ENCODE data around the gene TBX15. TPM values are rescaled to one million over a fixed set of nuclear protein-coding genes. Genes with fewer than 3 reads are reported as not detected.

Gene TBX15
- total RNA-seq, 4 donors from 2014 or later: 0.45 to 1.6 (median 0.56) TPM

DNA sequence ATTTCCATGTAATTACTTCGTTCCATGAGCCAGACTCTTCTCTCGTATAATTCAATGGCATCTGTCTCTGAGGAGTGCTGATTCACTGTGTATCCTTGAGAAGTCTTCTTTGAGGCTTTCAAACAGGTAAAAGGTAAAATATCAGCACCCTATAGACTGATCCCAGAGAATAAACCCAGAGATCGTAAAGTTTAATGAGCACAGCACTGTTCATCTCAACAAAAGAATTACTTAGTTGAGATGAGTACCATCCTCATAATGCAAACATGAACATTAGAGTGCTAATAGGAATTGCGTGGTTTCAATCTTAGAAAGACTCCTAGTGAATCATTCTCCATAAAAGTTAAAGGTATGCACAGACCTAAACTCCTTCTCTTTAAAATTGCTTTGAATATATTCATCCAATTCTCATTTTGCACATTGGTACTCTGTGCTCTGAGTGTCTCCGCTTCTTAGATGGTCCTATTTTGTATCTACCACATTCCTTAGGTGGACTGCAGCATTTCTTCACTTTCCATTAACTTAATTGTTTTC, 97.2 kb downstream of the TBX15 start:
- Histone ChIP-seq H3K27ac (no peak overlapping the region), H3K4me3 (no peak overlapping the region), H3K4me1 (no peaks in the 10 kb centered on the region), H3K27me3 (no peaks in the 10 kb centered on the region), H3K9me3 (no peaks in the 10 kb centered on the region), H3K36me3 (no peaks in the 10 kb centered on the region)
- TF ChIP-seq EP300 (IDR thresholded peaks at IDR 0.05): no peak
- TF ChIP-seq, protein P1, sequence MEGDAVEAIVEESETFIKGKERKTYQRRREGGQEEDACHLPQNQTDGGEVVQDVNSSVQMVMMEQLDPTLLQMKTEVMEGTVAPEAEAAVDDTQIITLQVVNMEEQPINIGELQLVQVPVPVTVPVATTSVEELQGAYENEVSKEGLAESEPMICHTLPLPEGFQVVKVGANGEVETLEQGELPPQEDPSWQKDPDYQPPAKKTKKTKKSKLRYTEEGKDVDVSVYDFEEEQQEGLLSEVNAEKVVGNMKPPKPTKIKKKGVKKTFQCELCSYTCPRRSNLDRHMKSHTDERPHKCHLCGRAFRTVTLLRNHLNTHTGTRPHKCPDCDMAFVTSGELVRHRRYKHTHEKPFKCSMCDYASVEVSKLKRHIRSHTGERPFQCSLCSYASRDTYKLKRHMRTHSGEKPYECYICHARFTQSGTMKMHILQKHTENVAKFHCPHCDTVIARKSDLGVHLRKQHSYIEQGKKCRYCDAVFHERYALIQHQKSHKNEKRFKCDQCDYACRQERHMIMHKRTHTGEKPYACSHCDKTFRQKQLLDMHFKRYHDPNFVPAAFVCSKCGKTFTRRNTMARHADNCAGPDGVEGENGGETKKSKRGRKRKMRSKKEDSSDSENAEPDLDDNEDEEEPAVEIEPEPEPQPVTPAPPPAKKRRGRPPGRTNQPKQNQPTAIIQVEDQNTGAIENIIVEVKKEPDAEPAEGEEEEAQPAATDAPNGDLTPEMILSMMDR (IDR thresholded peaks at IDR 0.05): no peak
- TF ChIP-seq POLR2A (IDR thresholded peaks at IDR 0.05): no peak
- TF ChIP-seq POLR2AphosphoS5 (IDR thresholded peaks at IDR 0.05): no peak
- 85 to 89% methylated on average over 5 of the region's 5 CpGs for WGBS, 2 donors (ENCODE audit: low coverage in 1 of 2)
- no peak for ATAC-seq

DNA sequence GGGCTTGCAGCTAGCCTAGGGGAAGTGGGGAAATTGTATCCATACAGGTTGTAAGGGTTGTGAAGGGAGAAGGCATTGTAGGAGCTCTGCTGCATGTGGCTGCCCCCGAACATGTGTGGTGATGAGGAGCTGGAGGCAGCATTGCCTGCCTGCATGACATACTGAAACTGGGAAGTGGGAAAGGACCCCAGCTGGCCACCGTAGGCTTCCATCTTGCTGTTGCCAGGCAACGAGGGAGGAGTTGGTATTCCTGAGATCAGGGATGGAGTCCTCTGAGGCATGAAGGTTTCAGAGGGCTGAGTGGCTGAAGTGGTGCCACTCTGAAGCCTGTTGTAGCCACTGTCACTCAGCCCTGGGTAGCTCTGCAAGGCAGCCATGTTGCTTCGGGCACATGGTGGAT, 103.2 kb downstream of the TBX15 start:
- Histone ChIP-seq H3K4me1 (no peaks in the 10 kb centered on the region), H3K36me3 (no peaks in the 10 kb centered on the region), H3K9me3 (no peaks in the 10 kb centered on the region), H3K4me3 (no peak overlapping the region), H3K27ac (no peak overlapping the region), H3K27me3 (no peaks in the 10 kb centered on the region)
- WGBS, 2 donors (ENCODE audit: low coverage in 1 of 2): 73 to 100% methylated on average over 2 to 3 of the region's 4 CpGs
- no peak for TF ChIP-seq POLR2A (IDR thresholded peaks at IDR 0.05)
- no peak for TF ChIP-seq POLR2AphosphoS5 (IDR thresholded peaks at IDR 0.05)
- TF ChIP-seq, protein P1 (IDR thresholded peaks at IDR 0.05): no peak
- no peak for TF ChIP-seq EP300 (IDR thresholded peaks at IDR 0.05)
- no peak for ATAC-seq

DNA sequence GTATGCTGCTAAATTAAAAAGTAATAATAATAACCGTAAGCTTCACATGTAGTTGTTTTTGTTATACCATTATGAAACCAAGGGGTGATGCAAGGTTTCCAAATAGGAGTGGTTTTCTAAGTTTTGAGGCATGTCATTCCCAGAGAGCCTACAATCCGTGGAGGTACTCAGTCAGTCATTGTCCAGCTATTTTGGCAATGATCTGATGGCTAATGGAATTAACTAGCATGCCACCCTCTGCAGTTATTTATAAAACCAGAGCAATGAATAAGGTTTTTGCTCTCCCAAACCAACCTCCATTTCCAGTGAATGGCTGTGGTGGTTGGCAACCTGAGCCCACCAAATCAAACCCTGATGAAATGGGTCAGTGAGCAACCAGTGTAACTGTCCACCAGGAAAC, 106.4 kb downstream of the TBX15 start:
- no peak for TF ChIP-seq POLR2A (IDR thresholded peaks at IDR 0.05)
- TF ChIP-seq, protein P1 (IDR thresholded peaks at IDR 0.05): no peak
- TF ChIP-seq EP300 (IDR thresholded peaks at IDR 0.05): no peak
- no peaks in the 10 kb centered on the region for H3K27me3 ChIP-seq
- H3K36me3 ChIP-seq: no peaks in the 10 kb centered on the region
- H3K4me3 ChIP-seq: no peak overlapping the region
- H3K27ac ChIP-seq: no peak overlapping the region
- no peaks in the 10 kb centered on the region for H3K4me1 ChIP-seq
- 72 to 100% methylated on average over 2 of the region's 2 CpGs for WGBS, 2 donors (ENCODE audit: low coverage in 1 of 2)
- no peaks in the 10 kb centered on the region for H3K9me3 ChIP-seq
- no peak for ATAC-seq

DNA sequence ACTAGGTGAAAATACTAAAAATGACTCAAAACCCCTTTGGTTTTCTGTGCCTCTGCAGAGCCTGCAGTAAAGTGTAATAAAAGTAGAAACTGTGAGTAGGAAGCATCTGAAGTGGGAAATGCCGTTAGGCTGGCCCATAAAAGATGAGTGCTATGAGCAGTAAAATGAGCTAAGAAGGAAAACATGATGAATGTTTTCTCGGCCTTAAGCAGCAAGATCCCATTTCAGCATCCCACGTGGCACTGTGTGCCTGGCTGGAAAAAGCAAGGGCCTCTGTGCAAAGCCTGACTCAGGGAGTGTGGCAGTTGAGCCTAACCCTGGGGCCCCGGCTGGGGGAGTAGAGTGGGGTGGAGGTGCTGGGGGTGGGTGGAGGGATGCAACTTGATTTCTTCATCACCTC, 109.5 kb downstream of the TBX15 start:
- no peaks in the 10 kb centered on the region for H3K27me3 ChIP-seq
- 60 to 68% methylated on average over 1 to 2 of the region's 4 CpGs for WGBS, 2 donors (ENCODE audit: low coverage in 1 of 2)
- no peaks in the 10 kb centered on the region for H3K36me3 ChIP-seq
- H3K4me1 ChIP-seq: no peaks in the 10 kb centered on the region
- ATAC-seq: no peak
- H3K9me3 ChIP-seq: no peaks in the 10 kb centered on the region
- TF ChIP-seq POLR2A (IDR thresholded peaks at IDR 0.05) (no peak), POLR2AphosphoS5 (IDR thresholded peaks at IDR 0.05) (no peak), EP300 (IDR thresholded peaks at IDR 0.05) (no peak)
- TF ChIP-seq, protein P1 (IDR thresholded peaks at IDR 0.05): no peak
- no peak overlapping the region for H3K4me3 ChIP-seq
- H3K27ac ChIP-seq: no peak overlapping the region

DNA sequence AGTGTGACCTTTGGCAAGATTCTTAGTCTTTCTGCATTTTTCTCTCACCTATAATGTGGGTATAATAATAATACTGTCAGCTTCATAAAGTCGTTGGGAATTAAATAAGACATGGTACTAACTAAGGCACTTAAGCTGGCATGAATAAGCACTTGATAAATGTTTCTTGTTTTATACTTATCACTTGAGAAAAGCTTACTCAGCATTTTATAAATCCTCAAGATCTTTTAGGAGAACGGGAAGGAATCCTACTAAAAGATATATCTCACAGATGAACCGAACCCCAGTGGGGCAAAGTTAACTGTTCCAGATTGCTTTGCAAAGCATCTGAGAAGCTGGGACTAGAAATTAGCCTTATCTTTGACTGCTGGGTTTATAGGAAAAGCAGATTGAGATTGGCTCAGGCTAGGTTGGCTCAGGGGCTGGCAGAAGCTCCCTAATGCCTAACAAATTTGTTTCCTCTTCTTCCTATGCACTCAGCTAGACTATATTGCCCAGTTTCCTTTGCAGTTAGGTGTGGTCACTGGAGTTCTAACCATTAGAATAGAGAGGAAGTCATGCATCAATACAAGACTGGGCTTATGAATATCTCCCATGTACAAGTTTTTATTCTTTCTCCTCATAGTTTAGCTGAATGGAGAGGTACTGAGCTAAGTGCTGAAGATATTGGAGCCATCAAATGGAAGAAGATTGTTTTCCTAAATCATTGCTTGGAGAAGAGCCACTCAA, 110.3 kb downstream of the TBX15 start:
- TF ChIP-seq, protein P1 (IDR thresholded peaks at IDR 0.05): no peak
- no peak for TF ChIP-seq EP300 (IDR thresholded peaks at IDR 0.05)
- TF ChIP-seq POLR2AphosphoS5 (IDR thresholded peaks at IDR 0.05): no peak
- TF ChIP-seq POLR2A (IDR thresholded peaks at IDR 0.05): no peak
- Histone ChIP-seq H3K36me3 (no peaks in the 10 kb centered on the region), H3K27ac (no peak overlapping the region), H3K27me3 (no peaks in the 10 kb centered on the region), H3K4me1 (no peaks in the 10 kb centered on the region), H3K9me3 (no peaks in the 10 kb centered on the region), H3K4me3 (no peak overlapping the region)
- ATAC-seq: no peak
- WGBS, 2 donors (ENCODE audit: low coverage in 1 of 2): 52 to 64% methylated on average over 3 of the region's 3 CpGs

All from gastroesophageal sphincter (tissue), 4 donors.